HuH-7.5 (cell line): ENCODE data around the gene PTPN4.

Experiments
- DNase-seq: peaks from one replicate; pipeline ENCODE4 v3.0.0; 2011; ENCODE audit warnings: low spot score

Gene PTPN4

DNA sequence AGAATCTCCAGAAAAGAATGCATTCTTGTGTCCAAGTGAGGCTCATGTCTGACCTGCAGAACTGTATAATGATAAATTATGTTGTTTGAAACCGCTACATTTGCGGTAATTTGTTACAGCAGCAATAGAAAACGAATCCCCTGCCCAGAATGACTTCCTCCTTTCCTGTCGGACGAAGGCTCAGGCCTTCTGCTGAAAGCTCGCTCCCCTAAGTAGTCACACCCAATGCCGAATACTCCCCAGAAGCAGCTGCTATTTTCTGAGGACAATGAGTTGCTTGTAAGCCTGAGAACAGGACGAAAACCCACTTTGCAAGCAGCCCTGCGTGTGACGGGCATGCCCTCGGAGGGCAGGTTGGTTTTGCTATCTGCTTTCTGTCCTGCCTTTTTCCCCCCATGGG is 27.7 kb upstream of the PTPN4 start:
- no peak for DNase-seq

DNA sequence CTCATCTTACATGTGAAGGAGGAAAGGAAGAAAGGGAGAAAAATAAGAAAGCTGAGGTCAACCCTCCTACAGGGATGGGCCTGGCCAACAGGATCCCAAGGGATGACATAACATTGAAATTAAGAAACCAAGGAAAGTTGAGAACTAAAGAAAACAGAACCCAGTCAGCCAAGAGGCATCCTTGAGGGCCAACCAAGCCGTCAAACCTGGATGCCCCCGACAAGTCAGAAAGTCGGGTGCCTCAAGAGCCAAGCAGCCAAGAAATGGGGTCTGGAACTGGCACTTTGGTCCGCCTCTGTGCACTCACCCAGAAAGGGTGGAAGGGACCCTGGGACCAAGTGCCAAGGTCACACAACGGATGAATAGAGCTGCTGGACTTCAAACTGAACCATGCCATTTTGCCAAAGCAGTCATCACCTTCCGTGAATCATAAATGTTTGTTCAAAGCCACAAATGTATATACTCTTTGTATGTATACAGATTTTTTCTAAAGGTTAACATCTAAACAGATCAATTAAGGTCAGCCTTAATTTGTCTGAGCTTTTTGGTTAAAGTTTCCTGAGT is 27.0 kb upstream of the PTPN4 start:
- DNase-seq, result no peak

DNA sequence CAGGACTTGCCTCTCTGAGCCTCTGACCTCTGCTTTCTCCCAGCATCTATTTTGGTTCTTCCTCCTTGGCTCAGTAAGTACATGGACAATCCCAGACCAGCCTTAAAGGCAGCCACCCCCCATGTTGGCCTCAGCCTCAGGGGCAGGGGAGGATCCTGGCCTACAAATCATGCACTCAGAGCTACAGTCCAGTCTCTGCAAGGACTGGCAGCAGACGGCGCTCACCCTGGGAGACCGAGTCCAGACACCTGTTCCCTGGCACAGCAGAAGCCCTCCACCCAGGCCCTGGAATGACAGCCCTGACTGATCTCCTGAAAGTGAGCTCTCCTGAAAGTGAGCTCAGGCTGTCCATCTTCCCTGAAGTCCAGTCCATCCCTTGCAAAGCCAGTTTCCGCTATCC is 25.7 kb upstream of the PTPN4 start:
- no peak for DNase-seq

DNA sequence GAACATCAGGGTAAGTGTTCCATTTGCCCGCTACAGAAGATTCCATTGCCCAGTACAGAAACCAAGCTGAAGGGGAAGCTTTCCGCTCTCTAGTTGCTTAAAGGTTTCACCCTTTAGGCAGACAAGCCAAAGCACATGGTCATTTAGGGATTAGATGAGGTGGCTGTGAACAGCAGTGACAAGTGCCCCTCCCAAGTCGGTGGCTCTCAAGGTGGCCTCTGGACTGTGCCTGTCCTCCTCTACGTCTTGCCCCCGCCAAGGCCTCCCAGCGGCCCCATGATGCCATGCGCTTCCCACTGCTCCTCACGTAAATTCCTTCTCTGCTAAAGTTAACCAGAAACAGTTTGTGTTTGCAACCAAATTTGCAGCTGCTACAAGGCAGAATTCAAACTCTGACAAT is 24.2 kb upstream of the PTPN4 start:
- no peak for DNase-seq

DNA sequence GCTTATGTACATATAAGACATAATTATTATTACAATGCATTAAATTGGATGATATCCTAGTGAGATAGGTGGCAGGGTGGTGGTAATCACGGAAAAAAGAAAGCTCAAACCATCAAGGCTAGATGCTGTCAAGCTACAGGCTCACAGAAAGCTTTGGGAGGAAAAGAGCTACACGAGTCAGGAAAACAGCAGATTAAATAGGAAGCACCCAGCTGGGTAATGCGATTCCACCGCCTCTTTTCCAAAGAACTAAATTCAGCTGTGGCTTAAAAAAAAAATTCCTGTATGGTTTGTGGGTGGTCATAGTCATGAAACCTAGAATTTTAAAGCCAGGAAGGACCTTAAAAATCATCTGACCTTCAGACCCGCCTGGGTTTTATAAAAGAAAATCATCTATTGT is 23.7 kb upstream of the PTPN4 start:
- DNase-seq, result no peak

DNA sequence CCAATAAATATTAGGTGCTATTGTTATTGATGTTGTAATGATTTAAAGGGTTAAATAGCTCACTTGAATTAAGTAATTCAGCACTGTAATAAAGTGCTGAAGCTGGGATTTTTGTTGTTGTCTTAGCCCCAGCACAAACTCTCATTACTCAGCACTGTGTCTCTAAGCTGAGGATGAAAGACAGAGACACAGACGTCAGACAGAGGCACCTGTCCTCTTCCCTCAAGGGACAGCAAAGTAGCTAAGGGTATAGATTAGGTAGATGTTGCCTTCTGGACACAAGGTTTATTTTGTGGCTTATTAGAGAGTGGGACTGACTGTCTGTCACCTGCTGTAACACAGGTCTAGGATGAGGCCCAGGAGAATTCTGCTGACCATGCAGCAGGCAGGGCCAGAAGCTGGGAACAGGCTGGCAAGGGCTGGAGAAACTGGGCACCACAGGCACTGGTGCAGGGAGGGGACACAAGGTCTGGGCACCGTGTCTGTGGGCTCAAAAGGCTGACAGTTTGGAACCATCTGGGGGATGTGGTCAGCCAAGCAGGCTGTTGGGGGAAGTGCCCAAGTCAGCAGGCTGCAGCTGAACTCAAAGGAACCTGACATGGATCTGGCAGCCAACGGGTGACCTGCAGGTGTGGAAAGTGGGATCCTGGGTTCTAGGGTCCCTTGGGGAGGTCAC is 20.0 kb upstream of the PTPN4 start:
- DNase-seq, result no peak

DNA sequence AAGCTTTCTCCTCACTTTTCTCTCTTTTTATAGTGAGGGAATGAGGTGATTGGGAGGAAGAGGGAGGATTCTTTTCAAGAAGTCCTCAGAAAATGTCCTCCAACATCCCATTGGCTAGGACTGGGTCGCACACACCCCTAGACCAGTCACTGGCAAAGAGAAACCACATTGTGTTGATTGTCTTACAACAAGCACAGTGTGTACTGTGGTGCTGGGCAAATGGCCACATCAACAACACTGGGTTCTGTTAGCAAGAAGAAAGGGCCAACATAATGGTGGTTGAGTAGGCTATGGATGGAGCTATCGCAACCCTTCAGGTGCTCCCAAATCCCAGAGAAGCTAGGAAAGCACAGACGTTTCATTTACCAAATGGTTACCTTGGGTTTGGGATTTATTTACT is 18.7 kb upstream of the PTPN4 start:
- no peak for DNase-seq

DNA sequence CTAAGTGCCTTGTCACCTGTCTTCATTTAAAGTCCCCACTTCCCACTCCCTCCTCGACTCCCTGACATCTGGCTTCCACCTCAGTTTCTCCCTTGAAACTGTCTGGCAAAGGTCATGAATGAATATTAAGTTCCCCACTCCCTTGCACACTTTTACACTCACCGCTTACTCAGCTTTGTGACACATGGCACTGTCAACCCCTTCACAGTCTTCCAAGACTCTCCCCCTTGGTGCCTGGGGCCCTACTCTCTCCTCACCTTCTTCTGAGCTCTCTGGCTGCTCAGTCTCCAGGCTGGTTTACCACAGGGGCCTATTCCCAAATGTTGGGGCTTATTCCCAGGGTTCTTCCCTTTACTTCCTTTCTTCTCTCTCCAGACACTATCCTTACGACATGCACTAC is 17.9 kb upstream of the PTPN4 start:
- DNase-seq, result no peak

DNA sequence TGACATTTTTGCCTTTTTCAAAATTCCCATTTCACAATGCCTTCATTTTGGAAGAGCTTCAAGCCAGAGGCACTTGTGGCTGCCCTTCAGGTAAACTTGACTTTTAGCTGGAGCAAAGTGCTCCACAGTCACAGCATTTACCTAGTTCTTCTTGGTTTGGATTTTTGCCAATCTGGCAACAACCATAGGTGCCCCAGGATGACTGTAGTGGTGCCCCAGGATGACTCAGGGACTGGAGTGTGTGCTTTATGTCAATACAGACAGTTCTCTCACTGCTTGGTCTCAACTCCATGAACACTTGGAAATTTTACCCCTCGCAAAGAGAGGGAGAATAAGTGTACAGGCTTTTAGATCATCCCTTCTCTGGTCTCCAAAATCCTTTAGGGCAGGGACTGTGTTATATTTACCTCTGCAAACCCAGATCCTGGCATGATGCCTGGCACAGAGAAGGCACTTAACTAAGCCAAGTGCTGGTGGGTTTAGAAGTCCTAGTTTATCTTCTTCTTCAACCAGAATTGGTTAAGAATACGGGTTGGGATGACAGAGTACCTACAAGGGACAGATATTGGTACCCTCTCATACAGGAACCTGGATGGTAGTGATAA is 15.3 kb upstream of the PTPN4 start:
- no peak for DNase-seq

DNA sequence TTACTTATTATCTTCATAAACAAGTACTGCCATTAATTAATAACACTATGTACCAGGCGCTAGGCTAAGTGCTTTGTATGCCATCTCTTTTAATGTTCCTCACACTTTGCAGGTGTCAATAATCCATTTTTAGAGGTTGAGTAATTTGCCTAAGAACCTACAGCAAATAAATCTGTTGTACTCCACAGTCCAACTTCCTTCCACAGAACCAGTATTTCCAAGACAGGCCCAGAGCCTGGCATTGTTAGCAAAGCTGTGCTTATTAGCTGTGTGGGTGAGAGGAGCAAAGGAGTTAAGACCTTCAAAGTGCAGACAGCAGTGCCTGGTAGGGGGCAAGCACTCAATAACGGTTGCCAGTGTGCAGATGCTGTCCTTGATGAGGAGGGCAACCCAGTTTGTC is 14.2 kb upstream of the PTPN4 start:
- no peak for DNase-seq

DNA sequence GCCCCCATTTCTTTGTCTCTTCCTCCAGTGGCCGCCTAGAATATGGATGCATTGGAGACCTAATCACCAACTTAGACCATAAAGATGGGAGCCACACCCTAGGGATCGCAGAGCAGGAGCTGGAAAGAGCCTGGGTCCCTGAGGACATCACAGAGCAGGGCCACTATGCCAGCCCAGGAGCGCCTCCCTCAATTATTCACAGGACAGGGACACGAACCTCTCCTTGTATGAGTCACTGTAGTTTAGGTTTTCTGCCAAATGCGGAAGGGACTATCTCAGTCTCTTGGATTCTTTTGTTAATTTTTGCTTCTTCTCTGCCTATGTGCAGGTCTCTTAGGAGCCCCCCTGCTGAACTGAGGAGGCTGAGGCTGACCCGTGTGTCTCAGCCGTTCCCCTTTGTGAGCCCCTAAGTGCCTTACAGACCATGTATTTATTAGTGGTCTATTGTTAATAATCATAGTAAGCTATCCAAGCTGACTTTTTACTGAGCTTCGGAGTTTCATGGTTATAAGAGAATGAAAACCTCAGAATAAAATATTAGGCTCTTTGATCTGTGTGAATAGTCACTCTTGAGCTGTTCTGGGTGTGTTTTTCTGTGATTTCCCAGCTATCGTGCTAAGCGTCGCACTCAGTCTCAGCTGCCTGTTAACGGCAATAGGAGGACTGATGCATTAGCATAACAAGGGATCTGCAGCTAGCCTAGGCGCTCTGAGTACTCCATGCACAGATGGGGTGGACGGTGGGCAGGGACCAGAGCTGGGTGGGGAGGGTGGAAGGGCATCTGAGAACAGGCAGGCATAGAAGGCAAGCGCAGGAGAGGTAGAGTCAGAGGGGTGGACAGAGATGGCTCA is 12.7 kb upstream of the PTPN4 start:
- DNase-seq, result no peak

DNA sequence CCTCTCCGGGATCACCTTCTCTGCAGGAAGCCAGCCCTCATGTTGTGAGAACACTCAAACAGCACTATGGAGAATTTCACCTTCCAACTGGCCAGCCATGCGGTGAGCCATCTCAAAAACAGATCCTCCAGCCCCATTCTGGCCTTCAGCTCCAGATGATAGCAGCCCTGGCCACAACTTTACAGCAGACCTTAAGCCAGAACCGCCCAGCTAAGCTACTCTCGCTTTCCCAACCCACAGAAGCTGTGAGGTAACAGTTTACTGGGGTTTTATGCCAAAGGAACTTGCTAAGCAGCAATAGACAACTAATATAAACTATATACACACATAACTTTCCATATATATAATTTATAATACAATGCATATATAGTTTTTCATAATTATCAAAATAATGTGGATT is 11.6 kb upstream of the PTPN4 start:
- no peak for DNase-seq

DNA sequence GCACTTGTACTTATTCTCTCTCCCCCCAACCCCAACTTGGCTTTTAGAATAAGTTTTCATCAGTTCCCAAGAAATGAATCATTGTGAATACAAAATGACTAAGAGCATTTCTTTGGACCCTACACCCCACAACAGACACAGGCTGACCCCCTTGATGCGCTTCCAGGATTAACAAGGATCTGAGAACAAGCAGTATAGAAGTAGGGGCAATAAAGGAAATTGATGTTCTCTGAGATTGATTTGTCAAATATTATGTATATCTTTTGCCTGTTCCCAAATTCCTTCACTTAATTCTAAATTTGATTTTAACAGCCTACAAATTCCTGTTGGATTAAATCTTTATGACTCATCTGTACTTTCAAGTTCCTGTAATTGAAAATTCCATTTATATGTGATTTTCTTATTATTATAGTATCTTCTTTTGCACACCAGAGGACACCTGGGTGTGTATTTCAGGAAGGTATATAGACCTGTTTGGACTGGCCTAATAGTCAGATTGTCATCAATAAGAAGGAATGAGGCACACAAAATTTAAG is 10.2 kb upstream of the PTPN4 start:
- DNase-seq, result no peak

DNA sequence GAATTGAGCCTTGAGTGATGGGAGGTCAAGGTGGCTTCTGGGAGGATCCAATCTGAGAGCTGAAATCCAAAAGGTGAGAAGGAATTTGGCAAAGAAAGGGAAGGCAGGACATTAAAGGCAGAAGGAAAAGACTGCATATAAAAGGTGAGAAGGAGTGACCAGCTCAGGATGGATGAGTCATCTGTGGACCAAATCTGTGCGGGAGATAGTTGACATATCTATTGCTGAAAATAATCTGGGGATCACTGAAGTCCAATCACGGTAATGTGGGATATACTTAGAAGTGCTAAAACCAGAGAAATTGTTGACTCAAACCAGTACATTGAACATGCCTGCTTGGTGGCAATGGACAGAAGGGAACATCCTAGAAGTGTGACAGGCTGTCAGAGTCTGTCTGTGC is 8.0 kb upstream of the PTPN4 start:
- DNase-seq, result no peak

DNA sequence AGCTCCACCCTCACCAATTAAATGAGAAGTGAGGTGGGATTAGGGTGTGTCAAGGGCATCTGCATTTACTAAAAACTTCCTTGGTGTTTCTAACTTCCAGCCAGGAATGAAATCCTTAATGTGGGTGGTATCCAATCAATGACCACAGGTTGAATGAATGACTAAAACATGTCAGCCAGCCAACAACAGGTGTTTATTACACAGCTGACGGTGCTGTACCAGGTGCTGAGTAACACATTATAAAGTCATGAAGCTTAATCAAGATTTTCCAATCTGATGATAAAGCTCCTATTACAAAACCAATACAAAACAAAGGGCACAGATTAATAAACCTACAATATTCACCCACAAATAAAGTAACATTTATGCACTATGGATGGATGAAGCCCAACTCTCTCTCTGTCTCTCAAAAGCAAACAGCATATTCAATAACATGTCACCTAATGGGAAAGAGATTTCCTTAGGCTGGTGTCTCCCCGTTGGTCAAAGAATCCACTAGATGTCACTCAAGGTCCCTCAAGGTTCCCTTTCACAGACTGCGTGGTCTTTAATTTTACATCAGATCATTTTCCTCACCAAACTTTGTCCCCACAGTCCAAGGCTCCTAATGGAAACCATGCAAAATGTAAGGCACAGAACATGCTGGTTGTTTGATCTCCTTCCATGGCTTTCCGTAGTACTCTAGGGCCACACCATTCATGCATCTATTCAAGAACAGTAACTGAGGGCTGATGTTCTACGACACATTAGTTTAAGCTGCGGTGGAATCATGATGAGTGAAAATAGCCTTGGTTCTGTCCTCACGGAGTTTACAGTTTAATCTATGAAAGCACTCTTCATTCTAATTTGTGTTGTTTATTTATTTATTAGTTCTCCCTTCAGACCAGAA is 6.4 kb upstream of the PTPN4 start:
- peak; percentile 31 for DNase-seq

DNA sequence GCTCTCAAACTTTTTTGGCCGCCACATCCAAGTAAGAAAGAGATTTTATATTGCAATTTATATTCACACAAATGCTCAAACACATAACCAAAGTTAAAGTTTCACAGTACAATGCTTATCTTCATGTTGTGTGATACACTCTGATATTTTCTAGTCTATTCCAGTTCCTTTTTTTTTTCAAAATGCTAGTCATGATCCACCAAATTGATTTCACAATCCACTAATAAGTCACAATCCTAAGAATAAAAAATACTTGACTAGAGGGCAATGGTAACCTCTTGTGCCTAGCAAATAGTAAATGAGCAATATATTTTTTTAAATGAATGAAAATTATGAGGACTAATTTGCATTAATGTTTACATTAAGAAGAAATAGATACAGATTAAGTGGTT is 5.8 kb upstream of the PTPN4 start:
- DNase-seq, result no peak

DNA sequence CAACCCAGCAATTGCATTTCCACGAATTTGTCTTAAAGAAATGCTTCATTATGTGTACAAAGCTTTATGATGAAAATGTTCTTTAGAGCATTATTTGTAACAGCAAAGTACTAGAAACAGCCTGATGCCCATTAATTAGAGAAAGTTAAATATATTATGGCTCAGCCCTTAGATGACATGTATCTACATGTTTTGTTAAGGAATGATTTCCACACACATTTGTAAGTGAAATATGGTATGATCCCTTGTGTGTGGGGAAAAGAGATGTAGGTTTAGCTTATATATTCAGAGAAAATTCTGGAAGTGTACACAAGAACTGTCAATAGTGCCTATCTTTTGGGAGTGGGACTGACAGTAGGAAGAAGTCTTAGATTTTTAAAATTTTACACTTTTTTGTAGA is 3.8 kb upstream of the PTPN4 start:
- no peak for DNase-seq

DNA sequence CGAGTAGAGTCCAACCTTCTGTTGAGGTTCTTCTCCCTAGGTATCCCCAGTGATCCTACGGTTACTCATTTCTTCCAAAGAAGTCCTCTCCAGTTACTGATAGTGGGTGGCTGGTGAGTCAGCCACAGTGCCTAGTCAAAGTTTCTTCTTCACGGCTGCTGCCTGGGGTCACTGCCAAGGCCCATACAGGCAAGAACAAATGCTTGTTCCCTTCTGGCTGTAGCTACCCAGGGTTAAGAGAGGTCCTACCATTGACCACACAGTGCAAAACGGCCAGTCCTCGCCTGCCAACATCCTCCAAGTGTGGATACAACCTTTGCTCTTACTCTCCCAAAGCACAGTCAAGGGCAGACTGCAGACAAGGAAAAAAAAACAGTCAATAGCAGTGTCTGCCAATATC is 2.9 kb upstream of the PTPN4 start:
- DNase-seq, result no peak

DNA sequence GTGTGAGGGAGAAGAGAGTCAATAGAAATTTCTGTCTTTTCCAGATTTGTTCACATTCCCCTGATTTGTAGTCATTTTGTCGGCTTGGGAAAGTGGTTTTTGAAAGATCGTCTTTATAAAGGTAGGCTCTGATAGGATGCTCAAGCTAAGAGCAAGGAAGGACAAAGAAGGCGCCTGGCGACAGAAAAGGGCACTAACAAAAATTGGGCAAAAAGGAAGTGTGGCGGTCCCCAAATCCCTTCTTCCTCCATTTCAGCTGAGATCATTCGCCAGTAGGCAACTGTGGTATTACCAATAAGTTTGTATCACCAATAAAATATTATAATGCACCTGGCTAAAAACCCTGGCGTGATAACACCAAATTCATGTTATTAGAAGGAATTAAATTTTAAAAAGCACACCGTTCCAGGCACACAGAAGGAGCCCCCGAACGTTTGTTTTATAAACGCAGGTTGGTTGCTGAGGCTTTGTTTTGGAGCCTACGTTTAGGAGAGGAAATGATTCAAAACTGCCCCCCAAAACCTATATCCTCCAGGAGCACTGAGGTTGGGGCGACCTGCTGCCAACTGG is 756 bp upstream of the PTPN4 start:
- DNase-seq, result no peak

DNA sequence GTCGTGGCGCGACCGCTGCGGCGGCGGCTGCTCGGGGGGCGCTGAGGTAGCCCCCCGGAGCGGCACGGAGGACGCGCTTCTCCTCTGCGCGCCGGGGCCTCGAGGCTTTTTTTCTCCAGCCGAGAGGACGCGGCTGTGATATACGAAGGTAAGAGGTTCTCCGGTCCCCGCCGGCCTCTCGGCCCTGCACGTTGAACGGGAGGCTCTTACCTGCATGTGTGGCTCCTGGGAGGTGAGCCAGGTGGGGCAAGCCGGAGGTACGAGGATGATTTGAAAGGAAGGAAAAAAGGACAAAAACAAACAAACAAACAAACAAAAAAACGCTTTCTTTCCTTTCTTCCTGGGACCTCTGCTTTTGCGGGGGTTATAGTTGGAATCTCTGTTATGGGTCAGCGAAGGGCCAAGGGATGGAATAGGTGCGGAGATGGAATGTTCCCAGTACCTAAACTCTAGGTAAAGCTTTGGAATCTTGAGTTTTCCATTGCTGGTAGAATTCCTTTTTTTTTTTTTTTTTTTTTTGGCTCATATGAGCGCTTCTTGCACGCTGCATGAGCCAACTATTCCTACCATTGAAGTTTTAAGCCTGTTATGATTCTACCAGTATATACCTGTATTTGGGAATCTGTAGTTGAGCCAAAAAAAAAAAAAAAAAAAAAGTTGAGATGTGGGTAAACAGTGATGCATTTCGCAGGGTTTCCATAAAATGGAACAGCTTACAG is 674 bp downstream of the PTPN4 start:
- no peak for DNase-seq

DNA sequence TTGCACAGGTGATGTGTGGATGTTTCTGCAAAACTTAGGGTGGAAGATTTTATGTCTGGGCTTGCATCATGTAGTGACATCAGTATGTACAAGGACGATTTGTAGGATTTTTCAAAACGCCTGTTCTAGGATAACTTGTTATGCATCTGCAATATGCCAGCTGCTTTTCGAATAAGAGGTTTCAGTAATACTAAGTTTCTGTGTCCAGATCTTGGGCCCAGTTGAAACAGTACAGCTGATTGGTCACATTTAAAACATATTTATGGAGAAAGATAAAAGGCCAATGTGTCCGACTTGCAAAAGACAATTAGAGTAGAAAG is 1.2 kb downstream of the PTPN4 start:
- DNase-seq, result peak; percentile 29
